OCI-LY3 (cell line): Measurements from ENCODE around the gene ARL6IP1.
"Not testable (repeated sequence)": the region's sequence is repeated elsewhere in the genome, so short reads cannot be mapped to it uniquely, and the experiment has no call there.

Experiments
- H2AFZ ChIP-seq: fragments of 200-600, 300-600 bp; shearing (Covaris generic); 2 replicates; pipeline ENCODE4 v1.6.0; 2014; ENCODE audit warnings: antibody characterized with exemption, low read depth, low read length
- H3K27ac ChIP-seq: fragments of 200-600, 300-600 bp; sonication (generic); 2 replicates; pipeline ENCODE4 v1.5.1; 2014; ENCODE audit warnings: mild to moderate bottlenecking, low read length, moderate library complexity, mixed read lengths
- H3K27me3 ChIP-seq: fragments of 200-600, 300-600 bp; sonication (generic); 2 replicates; pipeline ENCODE4 v1.6.1; 2014; ENCODE audit warnings: low read depth, low read length, mixed read lengths
- H3K36me3 ChIP-seq: fragments of 200-600, 300-600 bp; sonication (generic); replicated peaks from 2 replicates; pipeline ENCODE3; 2014; ENCODE audit warnings: low read depth, low read length, mixed read lengths
- H3K4me1 ChIP-seq: fragments of 300-600, 200-600 bp; sonication (generic); 2 replicates; pipeline ENCODE4 v1.6.1; 2014; ENCODE audit warnings: low read length, mixed read lengths
- H3K4me2 ChIP-seq: fragments of 200-600, 300-600 bp; sonication (generic); 2 replicates; pipeline ENCODE4 v1.6.1; 2014; ENCODE audit warnings: low read length, mixed read lengths
- H3K4me3 ChIP-seq: fragments of 300-600, 200-600 bp; sonication (generic); 2 replicates; pipeline ENCODE4 v1.5.1; 2014; ENCODE audit warnings: antibody characterized with exemption, mild to moderate bottlenecking, low read length, moderate library complexity
- H3K79me2 ChIP-seq: fragments of 300-600, 200-600 bp; shearing (Covaris generic); 2 replicates; pipeline ENCODE4 v1.6.1; 2014; ENCODE audit warnings: mild to moderate bottlenecking, low read length, mixed read lengths
- H3K9ac ChIP-seq: fragments of 300-600, 200-600 bp; shearing (Covaris generic); 2 replicates; pipeline ENCODE4 v1.6.0; 2014; ENCODE audit warnings: mild to moderate bottlenecking, low read length, moderate library complexity
- H3K9me3 ChIP-seq: fragments of 200-600, 300-600 bp; shearing (Covaris generic); 2 replicates; pipeline ENCODE4 v1.6.1; 2014; ENCODE audit warnings: low read length, mixed read lengths; ENCODE audit not compliant: insufficient read depth
- H4K20me1 ChIP-seq: fragments of 200-600, 300-600 bp; sonication (generic); 2 replicates; pipeline ENCODE4 v1.6.1; 2016; ENCODE audit warnings: low read length, mixed read lengths; ENCODE audit not compliant: insufficient read depth

ARL6IP1 gene

DNA sequence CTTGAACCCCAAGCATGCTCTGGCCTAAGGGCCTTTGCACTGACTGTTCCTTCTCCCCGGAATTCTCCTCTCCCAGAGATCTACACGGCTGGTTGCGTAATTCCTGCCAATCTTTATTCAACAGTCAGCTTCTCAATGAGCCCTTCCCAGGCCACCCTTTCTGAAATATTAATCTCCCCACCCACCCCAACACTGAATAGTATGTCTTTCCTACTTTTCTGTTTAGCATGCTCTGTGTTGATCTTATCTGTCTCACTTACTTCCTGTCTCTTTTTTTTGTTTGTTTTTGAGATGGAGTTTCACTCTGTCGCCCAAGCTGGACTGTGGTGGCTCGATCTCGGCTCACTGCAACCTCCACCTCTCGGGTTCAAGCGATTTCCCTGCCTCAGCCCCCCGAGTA, 44.7 kb downstream of the ARL6IP1 start:
- H3K4me2 ChIP-seq, H3K4me3 ChIP-seq, H3K79me2 ChIP-seq, H4K20me1 ChIP-seq, H3K4me1 ChIP-seq, H3K27ac ChIP-seq, H3K9me3 ChIP-seq, H3K9ac ChIP-seq, H3K27me3 ChIP-seq, H2AFZ ChIP-seq, H3K36me3 ChIP-seq: not testable (repeated sequence)

DNA sequence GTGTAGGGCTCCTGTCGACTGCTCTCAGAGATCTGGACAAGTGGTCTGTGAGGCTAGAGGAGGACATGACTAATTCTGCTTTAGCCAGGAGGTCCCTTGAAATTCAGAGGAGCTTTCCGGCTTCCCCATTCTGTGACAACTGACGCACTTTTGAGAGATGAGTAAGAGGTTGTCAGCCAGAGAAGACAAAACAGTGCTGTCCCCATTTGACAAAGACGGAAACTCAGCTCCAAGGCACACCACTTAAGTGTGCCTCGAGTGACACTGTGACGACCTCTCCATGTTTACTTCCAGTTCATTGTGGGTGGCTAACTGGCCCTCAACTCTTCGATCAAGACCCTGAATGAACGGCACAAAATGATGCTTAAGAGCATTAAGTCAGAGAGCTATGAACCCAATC, 58.5 kb downstream of the ARL6IP1 start:
- not testable (repeated sequence) for H3K27ac ChIP-seq, H3K4me1 ChIP-seq, H3K4me2 ChIP-seq, H3K9me3 ChIP-seq, H3K4me3 ChIP-seq, H3K79me2 ChIP-seq, H2AFZ ChIP-seq, H3K27me3 ChIP-seq, H3K36me3 ChIP-seq, H4K20me1 ChIP-seq, H3K9ac ChIP-seq
